ENCODE data around the gene ZFP92. TPM values are rescaled to one million over a fixed set of nuclear protein-coding genes. Genes with fewer than 3 reads are reported as not detected.

Gene ZFP92
- total RNA-seq, 4 donors from 2014 or later: 1.5 to 3.8 (median 2.0) TPM

DNA sequence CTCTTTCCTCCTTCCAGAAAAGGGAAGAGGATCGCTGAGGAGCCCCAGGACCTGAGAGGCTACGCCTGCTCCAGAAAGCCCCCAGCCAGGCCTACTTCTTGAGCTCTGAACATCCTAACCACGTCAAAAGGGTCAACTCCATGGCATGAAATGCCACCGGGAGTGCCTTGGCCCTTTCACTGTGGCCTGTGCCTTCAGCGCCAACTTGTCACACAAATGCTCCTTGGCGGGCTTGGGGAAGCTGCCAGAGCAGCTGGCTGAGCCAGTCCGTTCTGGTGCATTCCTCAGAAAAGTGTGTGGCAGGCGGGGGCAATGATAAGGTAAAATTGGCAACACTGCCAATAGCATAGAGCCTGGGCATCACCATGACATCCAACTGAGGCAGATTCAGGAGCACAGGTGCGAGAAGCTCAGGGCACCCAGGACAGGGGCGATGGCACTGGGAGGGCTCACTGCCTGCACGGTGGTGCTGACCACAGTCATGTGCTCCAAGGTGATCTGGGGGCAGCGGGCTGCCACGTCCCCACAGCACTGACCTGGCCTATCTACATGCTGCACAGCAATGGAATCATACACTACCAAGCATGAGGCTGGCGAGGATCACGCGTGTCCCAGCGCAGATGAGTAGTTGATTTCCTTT, 46.7 kb downstream of the ZFP92 start:
- Histone ChIP-seq H3K4me3 (no peak overlapping the region), H3K27me3 (no peaks in the 10 kb centered on the region), H3K36me3 (peaks cover 0 to 56% of the 10 kb centered on the region in 2 donors), H3K4me1 (peaks cover 0 to 19% (median 0%) of the 10 kb centered on the region in 3 donors), H3K27ac (no peak overlapping the region), H3K9me3 (no peaks in the 10 kb centered on the region)
- ATAC-seq: no peak
- TF ChIP-seq EP300 (IDR thresholded peaks at IDR 0.05) (no peak), POLR2AphosphoS5 (IDR thresholded peaks at IDR 0.05) (no peak), POLR2A (IDR thresholded peaks at IDR 0.05) (no peak)
- TF ChIP-seq, protein P1, sequence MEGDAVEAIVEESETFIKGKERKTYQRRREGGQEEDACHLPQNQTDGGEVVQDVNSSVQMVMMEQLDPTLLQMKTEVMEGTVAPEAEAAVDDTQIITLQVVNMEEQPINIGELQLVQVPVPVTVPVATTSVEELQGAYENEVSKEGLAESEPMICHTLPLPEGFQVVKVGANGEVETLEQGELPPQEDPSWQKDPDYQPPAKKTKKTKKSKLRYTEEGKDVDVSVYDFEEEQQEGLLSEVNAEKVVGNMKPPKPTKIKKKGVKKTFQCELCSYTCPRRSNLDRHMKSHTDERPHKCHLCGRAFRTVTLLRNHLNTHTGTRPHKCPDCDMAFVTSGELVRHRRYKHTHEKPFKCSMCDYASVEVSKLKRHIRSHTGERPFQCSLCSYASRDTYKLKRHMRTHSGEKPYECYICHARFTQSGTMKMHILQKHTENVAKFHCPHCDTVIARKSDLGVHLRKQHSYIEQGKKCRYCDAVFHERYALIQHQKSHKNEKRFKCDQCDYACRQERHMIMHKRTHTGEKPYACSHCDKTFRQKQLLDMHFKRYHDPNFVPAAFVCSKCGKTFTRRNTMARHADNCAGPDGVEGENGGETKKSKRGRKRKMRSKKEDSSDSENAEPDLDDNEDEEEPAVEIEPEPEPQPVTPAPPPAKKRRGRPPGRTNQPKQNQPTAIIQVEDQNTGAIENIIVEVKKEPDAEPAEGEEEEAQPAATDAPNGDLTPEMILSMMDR (IDR thresholded peaks at IDR 0.05): no peak
- 82 to 89% methylated on average over 3 to 9 of the region's 17 CpGs for WGBS, 2 donors (ENCODE audit: low coverage in 1 of 2)

DNA sequence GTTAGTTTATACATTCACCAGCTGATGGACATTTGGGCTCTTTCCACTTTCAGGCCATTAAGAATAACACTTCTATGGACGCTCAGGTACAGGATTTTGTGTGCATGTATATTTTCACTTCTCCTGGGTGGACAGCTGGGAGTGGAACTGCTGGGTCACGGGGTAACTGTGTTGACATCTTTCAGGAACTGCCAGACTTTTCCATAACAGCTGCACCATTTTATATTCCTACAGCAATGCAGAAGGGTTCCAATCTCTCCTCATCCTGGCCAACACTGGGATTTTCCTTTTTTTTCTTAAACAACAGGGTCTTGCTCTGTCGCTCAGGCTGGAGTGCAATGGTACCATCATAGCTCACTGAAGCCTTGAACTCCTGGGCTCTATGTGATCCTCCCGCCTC, 47.2 kb downstream of the ZFP92 start:
- Histone ChIP-seq H3K36me3 (peaks cover 0 to 57% of the 10 kb centered on the region in 2 donors), H3K27me3 (no peaks in the 10 kb centered on the region), H3K4me3 (no peak overlapping the region), H3K27ac (no peak overlapping the region), H3K9me3 (no peaks in the 10 kb centered on the region), H3K4me1 (peaks cover 0 to 19% (median 0%) of the 10 kb centered on the region in 3 donors)
- TF ChIP-seq, protein P1 (IDR thresholded peaks at IDR 0.05): no peak
- TF ChIP-seq POLR2AphosphoS5 (IDR thresholded peaks at IDR 0.05): no peak
- TF ChIP-seq POLR2A (IDR thresholded peaks at IDR 0.05): no peak
- TF ChIP-seq EP300 (IDR thresholded peaks at IDR 0.05): no peak
- WGBS, 2 donors (ENCODE audit: low coverage in 1 of 2): 63% methylated on average over 4 of the region's 4 CpGs; no CpG with 5 or more reads in 1 of the 2 donors
- ATAC-seq: no peak

DNA sequence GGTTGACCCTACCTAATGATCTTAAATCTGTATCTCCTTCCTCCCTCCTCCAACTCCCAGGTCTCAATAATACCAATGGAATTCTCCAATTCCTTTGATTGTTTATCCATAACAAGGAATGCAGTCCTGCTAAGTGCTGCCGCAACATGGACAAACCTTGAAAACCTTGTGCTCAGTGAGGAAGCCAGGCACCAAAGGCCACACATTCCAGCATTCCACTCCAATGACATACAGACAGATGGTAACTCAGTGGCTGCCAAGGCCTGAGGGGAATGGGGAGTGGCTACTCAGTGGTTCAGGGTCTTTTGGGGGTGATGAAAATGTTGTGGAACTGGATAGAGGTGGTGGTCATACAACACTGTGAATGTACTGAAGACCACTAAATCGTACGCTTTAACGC, 48.7 kb downstream of the ZFP92 start:
- no peaks in the 10 kb centered on the region for H3K27me3 ChIP-seq
- peaks cover 0 to 19% (median 0%) of the 10 kb centered on the region in 3 donors for H3K4me1 ChIP-seq
- 88% methylated on average over 3 of the region's 4 CpGs; no CpG with 5 or more reads in 1 of the 2 donors for WGBS, 2 donors (ENCODE audit: low coverage in 1 of 2)
- no peak overlapping the region for H3K27ac ChIP-seq
- ATAC-seq: no peak
- TF ChIP-seq, protein P1 (IDR thresholded peaks at IDR 0.05): no peak
- TF ChIP-seq POLR2AphosphoS5 (IDR thresholded peaks at IDR 0.05) (no peak), EP300 (IDR thresholded peaks at IDR 0.05) (no peak), POLR2A (IDR thresholded peaks at IDR 0.05) (no peak)
- H3K36me3 ChIP-seq: peaks cover 0 to 50% of the 10 kb centered on the region in 2 donors
- no peak overlapping the region for H3K4me3 ChIP-seq
- no peaks in the 10 kb centered on the region for H3K9me3 ChIP-seq

DNA sequence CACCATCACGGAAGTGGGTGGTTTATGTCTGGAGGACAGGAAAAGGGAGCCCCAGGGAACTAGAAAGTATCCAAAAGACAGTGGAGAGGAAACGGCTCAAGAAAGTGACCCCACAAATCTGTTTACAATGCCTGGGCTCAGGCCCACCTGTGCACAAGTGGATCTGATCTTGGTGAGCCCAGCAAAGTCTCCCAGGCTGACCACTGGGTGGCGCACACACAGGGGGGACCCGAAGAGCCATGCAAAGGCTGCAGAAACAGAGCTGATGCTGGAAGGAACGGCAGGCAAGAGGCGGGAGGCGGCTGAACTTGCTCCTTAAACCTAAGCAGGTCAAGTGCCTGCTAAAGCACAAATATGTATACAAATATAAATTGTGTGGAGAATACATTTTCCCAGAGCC, 49.6 kb downstream of the ZFP92 start:
- Histone ChIP-seq H3K9me3 (no peaks in the 10 kb centered on the region), H3K27ac (no peak overlapping the region), H3K36me3 (peaks cover 0 to 41% of the 10 kb centered on the region in 2 donors), H3K4me3 (no peak overlapping the region), H3K27me3 (no peaks in the 10 kb centered on the region), H3K4me1 (peaks cover 0 to 17% (median 0%) of the 10 kb centered on the region in 3 donors)
- WGBS, 2 donors (ENCODE audit: low coverage in 1 of 2): 33 to 86% methylated on average over 1 to 2 of the region's 7 CpGs
- peak; percentile 42 for ATAC-seq
- TF ChIP-seq, protein P1 (IDR thresholded peaks at IDR 0.05): peak in 3 of 4 experiments; percentile 19 to 59 (median 43)
- no peak for TF ChIP-seq EP300 (IDR thresholded peaks at IDR 0.05)

Small RNA genes lying within 50 kb of the gene (small RNA-seq; reads per million reads assigned to genes)
- 0 reads per million in 4 donors for gene RN7SL667P

Other genes starting within 250 kb of the ZFP92 start
- gene MAGEA1, start 232.2 kb upstream of the ZFP92 start, total RNA-seq: not detected
- not detected for gene PNMA6F, start 89.7 kb upstream of the ZFP92 start, total RNA-seq
- gene ZNF275, start 77.3 kb upstream of the ZFP92 start, total RNA-seq: 10 to 100 TPM; 13.6 to 20.1 (median 16.2) TPM
- not detected for gene PNMA6E, start 10.1 kb upstream of the ZFP92 start, total RNA-seq
- 1 to 10 TPM in 2 of 4 donors, under 1 TPM in 2; 0.42 to 1.6 (median 0.87) TPM for gene TREX2, start 34.6 kb downstream of the ZFP92 start, total RNA-seq
- gene HAUS7, start 59.1 kb downstream of the ZFP92 start, total RNA-seq: 10 to 100 TPM; 20.2 to 34.0 (median 28.3) TPM
- gene BGN, start 83.5 kb downstream of the ZFP92 start, total RNA-seq: 10 to 100 TPM; 10.4 to 49.4 (median 16.5) TPM
- under 1 TPM in 3 of 4 donors, not detected in 1; 0.13 to 0.37 (median 0.31) TPM for gene ATP2B3, start 106.2 kb downstream of the ZFP92 start, total RNA-seq
- 10 to 100 TPM; 30.7 to 57.7 (median 51.4) TPM for gene CCNQ, start 187.7 kb downstream of the ZFP92 start, total RNA-seq
- not detected for gene DUSP9, start 235.7 kb downstream of the ZFP92 start, total RNA-seq

Measured in gastroesophageal sphincter (tissue), 4 donors.